ENCODE measurements around the gene SNX20. TPM values are rescaled to one million over a fixed set of nuclear protein-coding genes. Genes with fewer than 3 reads are reported as not detected.

SNX20 gene
- total and polyA plus RNA-seq, 2 experiments from 2014 or later, result not detected

GRCh38 chr16:50632927-50633800, 47.9 kb downstream of the SNX20 start:
- Mint-ChIP-seq H3K36me3 (ENCODE audit: low read depth) (no peaks in the 10 kb centered on the region), H3K4me3 (no peak overlapping the region), H3K27ac (no peak overlapping the region), H3K4me1 (no peaks in the 10 kb centered on the region), H3K9me3 (no peaks in the 10 kb centered on the region), H3K27me3 (ENCODE audit: insufficient read depth, low read depth, poor library complexity) (peaks cover 1% of the 10 kb centered on the region)
- Histone ChIP-seq H3F3A (replicated peaks; ENCODE audit: low read depth) (no peaks in the 10 kb centered on the region), H3K27me3 (ENCODE audit: insufficient read depth) (no peaks in the 10 kb centered on the region), H3K4me3 (no peak overlapping the region), H3K27ac (ENCODE audit: low read depth) (no peak overlapping the region), H3K4me1 (ENCODE audit: insufficient read depth) (no peaks in the 10 kb centered on the region), H3K9me2 (ENCODE audit: insufficient read depth) (no peaks in the 10 kb centered on the region), H3K79me2 (replicated peaks; ENCODE audit: insufficient read depth) (no peaks in the 10 kb centered on the region), H4K20me1 (replicated peaks; ENCODE audit: insufficient read depth) (no peaks in the 10 kb centered on the region), H3K4me2 (no peak overlapping the region), H3K36me3 (ENCODE audit: insufficient read depth) (no peaks in the 10 kb centered on the region), H2AFZ (no peak overlapping the region)
- ATAC-seq (no peak), DNase-seq (ENCODE audit: low spot score) (no peak)
- TF ChIP-seq, protein P1, sequence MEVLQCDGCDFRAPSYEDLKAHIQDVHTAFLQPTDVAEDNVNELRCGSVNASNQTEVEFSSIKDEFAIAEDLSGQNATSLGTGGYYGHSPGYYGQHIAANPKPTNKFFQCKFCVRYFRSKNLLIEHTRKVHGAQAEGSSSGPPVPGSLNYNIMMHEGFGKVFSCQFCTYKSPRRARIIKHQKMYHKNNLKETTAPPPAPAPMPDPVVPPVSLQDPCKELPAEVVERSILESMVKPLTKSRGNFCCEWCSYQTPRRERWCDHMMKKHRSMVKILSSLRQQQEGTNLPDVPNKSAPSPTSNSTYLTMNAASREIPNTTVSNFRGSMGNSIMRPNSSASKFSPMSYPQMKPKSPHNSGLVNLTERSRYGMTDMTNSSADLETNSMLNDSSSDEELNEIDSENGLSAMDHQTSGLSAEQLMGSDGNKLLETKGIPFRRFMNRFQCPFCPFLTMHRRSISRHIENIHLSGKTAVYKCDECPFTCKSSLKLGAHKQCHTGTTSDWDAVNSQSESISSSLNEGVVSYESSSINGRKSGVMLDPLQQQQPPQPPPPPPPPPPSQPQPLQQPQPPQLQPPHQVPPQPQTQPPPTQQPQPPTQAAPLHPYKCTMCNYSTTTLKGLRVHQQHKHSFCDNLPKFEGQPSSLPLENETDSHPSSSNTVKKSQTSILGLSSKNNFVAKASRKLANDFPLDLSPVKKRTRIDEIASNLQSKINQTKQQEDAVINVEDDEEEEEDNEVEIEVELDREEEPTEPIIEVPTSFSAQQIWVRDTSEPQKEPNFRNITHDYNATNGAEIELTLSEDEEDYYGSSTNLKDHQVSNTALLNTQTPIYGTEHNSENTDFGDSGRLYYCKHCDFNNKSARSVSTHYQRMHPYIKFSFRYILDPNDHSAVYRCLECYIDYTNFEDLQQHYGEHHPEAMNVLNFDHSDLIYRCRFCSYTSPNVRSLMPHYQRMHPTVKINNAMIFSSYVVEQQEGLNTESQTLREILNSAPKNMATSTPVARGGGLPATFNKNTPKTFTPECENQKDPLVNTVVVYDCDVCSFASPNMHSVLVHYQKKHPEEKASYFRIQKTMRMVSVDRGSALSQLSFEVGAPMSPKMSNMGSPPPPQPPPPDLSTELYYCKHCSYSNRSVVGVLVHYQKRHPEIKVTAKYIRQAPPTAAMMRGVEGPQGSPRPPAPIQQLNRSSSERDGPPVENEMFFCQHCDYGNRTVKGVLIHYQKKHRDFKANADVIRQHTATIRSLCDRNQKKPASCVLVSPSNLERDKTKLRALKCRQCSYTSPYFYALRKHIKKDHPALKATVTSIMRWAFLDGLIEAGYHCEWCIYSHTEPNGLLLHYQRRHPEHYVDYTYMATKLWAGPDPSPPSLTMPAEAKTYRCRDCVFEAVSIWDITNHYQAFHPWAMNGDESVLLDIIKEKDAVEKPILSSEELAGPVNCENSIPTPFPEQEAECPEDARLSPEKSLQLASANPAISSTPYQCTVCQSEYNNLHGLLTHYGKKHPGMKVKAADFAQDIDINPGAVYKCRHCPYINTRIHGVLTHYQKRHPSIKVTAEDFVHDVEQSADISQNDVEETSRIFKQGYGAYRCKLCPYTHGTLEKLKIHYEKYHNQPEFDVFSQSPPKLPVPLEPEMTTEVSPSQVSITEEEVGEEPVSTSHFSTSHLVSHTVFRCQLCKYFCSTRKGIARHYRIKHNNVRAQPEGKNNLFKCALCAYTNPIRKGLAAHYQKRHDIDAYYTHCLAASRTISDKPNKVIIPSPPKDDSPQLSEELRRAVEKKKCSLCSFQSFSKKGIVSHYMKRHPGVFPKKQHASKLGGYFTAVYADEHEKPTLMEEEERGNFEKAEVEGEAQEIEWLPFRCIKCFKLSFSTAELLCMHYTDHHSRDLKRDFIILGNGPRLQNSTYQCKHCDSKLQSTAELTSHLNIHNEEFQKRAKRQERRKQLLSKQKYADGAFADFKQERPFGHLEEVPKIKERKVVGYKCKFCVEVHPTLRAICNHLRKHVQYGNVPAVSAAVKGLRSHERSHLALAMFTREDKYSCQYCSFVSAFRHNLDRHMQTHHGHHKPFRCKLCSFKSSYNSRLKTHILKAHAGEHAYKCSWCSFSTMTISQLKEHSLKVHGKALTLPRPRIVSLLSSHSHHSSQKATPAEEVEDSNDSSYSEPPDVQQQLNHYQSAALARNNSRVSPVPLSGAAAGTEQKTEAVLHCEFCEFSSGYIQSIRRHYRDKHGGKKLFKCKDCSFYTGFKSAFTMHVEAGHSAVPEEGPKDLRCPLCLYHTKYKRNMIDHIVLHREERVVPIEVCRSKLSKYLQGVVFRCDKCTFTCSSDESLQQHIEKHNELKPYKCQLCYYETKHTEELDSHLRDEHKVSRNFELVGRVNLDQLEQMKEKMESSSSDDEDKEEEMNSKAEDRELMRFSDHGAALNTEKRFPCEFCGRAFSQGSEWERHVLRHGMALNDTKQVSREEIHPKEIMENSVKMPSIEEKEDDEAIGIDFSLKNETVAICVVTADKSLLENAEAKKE (CRISPR knock-in tag; IDR thresholded peaks at IDR 0.05), result no peak
- TF ChIP-seq EZH2 (IDR thresholded peaks at IDR 0.05; ENCODE audit: low read depth, unreplicated experiment) (no peak), ZNF114 (CRISPR knock-in tag; IDR thresholded peaks at IDR 0.05) (no peak), EZH2phosphoT487 (IDR thresholded peaks at IDR 0.05; ENCODE audit: unreplicated experiment) (no peak)
- TF ChIP-seq, protein P2, sequence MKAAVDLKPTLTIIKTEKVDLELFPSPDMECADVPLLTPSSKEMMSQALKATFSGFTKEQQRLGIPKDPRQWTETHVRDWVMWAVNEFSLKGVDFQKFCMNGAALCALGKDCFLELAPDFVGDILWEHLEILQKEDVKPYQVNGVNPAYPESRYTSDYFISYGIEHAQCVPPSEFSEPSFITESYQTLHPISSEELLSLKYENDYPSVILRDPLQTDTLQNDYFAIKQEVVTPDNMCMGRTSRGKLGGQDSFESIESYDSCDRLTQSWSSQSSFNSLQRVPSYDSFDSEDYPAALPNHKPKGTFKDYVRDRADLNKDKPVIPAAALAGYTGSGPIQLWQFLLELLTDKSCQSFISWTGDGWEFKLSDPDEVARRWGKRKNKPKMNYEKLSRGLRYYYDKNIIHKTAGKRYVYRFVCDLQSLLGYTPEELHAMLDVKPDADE (IDR thresholded peaks at IDR 0.05), result no peak
- TF ChIP-seq, protein P3, sequence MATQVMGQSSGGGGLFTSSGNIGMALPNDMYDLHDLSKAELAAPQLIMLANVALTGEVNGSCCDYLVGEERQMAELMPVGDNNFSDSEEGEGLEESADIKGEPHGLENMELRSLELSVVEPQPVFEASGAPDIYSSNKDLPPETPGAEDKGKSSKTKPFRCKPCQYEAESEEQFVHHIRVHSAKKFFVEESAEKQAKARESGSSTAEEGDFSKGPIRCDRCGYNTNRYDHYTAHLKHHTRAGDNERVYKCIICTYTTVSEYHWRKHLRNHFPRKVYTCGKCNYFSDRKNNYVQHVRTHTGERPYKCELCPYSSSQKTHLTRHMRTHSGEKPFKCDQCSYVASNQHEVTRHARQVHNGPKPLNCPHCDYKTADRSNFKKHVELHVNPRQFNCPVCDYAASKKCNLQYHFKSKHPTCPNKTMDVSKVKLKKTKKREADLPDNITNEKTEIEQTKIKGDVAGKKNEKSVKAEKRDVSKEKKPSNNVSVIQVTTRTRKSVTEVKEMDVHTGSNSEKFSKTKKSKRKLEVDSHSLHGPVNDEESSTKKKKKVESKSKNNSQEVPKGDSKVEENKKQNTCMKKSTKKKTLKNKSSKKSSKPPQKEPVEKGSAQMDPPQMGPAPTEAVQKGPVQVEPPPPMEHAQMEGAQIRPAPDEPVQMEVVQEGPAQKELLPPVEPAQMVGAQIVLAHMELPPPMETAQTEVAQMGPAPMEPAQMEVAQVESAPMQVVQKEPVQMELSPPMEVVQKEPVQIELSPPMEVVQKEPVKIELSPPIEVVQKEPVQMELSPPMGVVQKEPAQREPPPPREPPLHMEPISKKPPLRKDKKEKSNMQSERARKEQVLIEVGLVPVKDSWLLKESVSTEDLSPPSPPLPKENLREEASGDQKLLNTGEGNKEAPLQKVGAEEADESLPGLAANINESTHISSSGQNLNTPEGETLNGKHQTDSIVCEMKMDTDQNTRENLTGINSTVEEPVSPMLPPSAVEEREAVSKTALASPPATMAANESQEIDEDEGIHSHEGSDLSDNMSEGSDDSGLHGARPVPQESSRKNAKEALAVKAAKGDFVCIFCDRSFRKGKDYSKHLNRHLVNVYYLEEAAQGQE (IDR thresholded peaks at IDR 0.05; ENCODE audit: unreplicated experiment), result no peak

All from GM23338 (cell line).